ENCODE data around the gene TMEM259. TPM values are rescaled to one million over a fixed set of nuclear protein-coding genes. Genes with fewer than 3 reads are reported as not detected.

TMEM259 gene
- total RNA-seq, 1 experiment from 2014 or later, result 171 TPM

- Histone ChIP-seq H3K79me2 (ENCODE audit: insufficient read depth, low read length) (no peaks in the 10 kb centered on the region), H2BK12ac (ENCODE audit: insufficient read length, low read depth, low read length) (no peak overlapping the region), H3K27me3 (ENCODE audit: insufficient read depth, low read length) (no peaks in the 10 kb centered on the region), H2BK5ac (ENCODE audit: insufficient read length, low read length) (no peak overlapping the region), H2BK20ac (ENCODE audit: low read depth, low read length, poor library complexity, severe bottlenecking) (no peak overlapping the region), H3K18ac (ENCODE audit: insufficient read length, low read depth, low read length) (no peak overlapping the region), H3K14ac (ENCODE audit: insufficient read depth, low read length) (no peak overlapping the region), H2AK5ac (ENCODE audit: insufficient read length, low read length) (no peak overlapping the region), H2AFZ (ENCODE audit: low read length) (no peak overlapping the region), H3K4me2 (ENCODE audit: insufficient read depth, insufficient read length, low read length) (no peak overlapping the region), H2BK120ac (ENCODE audit: low read depth, low read length, poor library complexity, severe bottlenecking) (no peak overlapping the region), H3K79me1 (ENCODE audit: insufficient read depth, low read depth, low read length, poor library complexity, severe bottlenecking) (no peaks in the 10 kb centered on the region), H2BK15ac (ENCODE audit: low read depth, low read length) (no peak overlapping the region), H4K5ac (ENCODE audit: insufficient read length, low read depth, low read length) (no peak overlapping the region), H3K23me2 (ENCODE audit: insufficient read length, low read depth, low read length, poor library complexity, severe bottlenecking) (no peaks in the 10 kb centered on the region), H4K20me1 (ENCODE audit: control insufficient read depth, insufficient read depth, insufficient read length) (peaks cover 2% of the 10 kb centered on the region), H3T11ph (ENCODE audit: low read length) (no peak overlapping the region), H3K56ac (ENCODE audit: insufficient read length, low read depth, low read length) (no peak overlapping the region), H3K4me1 (ENCODE audit: insufficient read depth, low read length) (no peaks in the 10 kb centered on the region), H3K9ac (ENCODE audit: extremely low read depth, insufficient read length, low read length) (no peak overlapping the region), H4K91ac (ENCODE audit: insufficient read length, low read depth, low read length) (no peak overlapping the region), H3K9me3 (ENCODE audit: control insufficient read depth, low read depth, low read length) (peaks cover 7% of the 10 kb centered on the region), H3K27ac (ENCODE audit: insufficient read length, low read depth, low read length) (no peak overlapping the region), H3K4ac (ENCODE audit: low read depth, low read length) (no peak overlapping the region), H3K23ac (ENCODE audit: insufficient read length, low read depth, low read length) (no peak overlapping the region), H4K8ac (replicated peaks; ENCODE audit: insufficient read length, low read depth, low read length) (no peak overlapping the region)
- Mint-ChIP-seq H3K4me1 (peaks cover 0 to 12% of the 10 kb centered on the region in 2 experiments; a peak in 1 of 4 replicates), H3K36me3 (ENCODE audit: insufficient read depth in 1 of 3, low read depth in 3 of 3) (peaks cover 25 to 29% (median 28%) of the 10 kb centered on the region in 3 experiments), H3K27me3 (ENCODE audit: low read depth) (no peaks in the 10 kb centered on the region), H3K4me3 (no peak overlapping the region), H3K27ac (no peak overlapping the region), H3K9me3 (peaks cover 9 to 10% of the 10 kb centered on the region in 2 experiments)
- WGBS (ENCODE audit: extremely low coverage, insufficient read length, low lambda C conversion rate), result no CpG with 5 or more reads among the region's 29 CpGs
- DNase-seq, result no peak
- TF ChIP-seq CTCF (conservative IDR thresholded peaks at IDR 0.05), result no peak
These were observed 47.0 kb downstream of the TMEM259 start for GRCh38 chr19:973726-974563.

Measured in H9 (cell line).